K562 (cell line): ENCODE measurements around the gene CYB5R4. TPM values are rescaled to one million over a fixed set of nuclear protein-coding genes. Genes with fewer than 3 reads are reported as not detected.

Source experiments
- ATF3 ChIP-seq, 2 experiments: fragments of 450-650 bp in 1 of 2; sonication (generic) in 1 of 2; formaldehyde crosslinking in 1 of 2; IDR thresholded peaks in 1 of 2; conservative IDR thresholded peaks in 1 of 2; 2 replicates each; pipeline versions ENCODE4 v1.6.1 to v1.8.1; 2016 to 2023; ENCODE audit warnings: mild to moderate bottlenecking in 2 of 2, moderate library complexity in 2 of 2, inconsistent platforms in 1 of 2, missing genetic modification reagents in 1 of 2
- CREB3L1 ChIP-seq: fragments of 450-650 bp; IDR thresholded peaks from 2 replicates; pipeline ENCODE4 v1.6.1; 2014; ENCODE audit warnings: low read depth, mild to moderate bottlenecking, moderate library complexity, borderline replicate concordance
- E2F6 ChIP-seq, 2 experiments: IDR thresholded peaks; 2 replicates each; pipeline ENCODE4 v1.6.1; 2011; ENCODE audit warnings: borderline replicate concordance in 1 of 2, control low read depth in 1 of 2, low read depth in 1 of 2, low read length in 1 of 2, mild to moderate bottlenecking in 1 of 2, mixed read lengths in 1 of 2, moderate library complexity in 1 of 2; ENCODE audit not compliant: insufficient read depth in 1 of 2, insufficient read length in 1 of 2, poor library complexity in 1 of 2, severe bottlenecking in 1 of 2; ENCODE audit errors: extremely low read depth in 1 of 2
- EGR1 ChIP-seq: fragments of 450-650 bp; conservative IDR thresholded peaks from 2 replicates; pipeline ENCODE4 v1.6.1; 2017; ENCODE audit warnings: mild to moderate bottlenecking
- HMBOX1 ChIP-seq: sonication (generic); IDR thresholded peaks from 2 replicates; pipeline ENCODE4 v1.6.1; 2016
- MAFG ChIP-seq: fragments of 450-650 bp; conservative IDR thresholded peaks from 2 replicates; pipeline ENCODE4 v1.6.1; 2016; ENCODE audit warnings: missing genetic modification characterization, missing compliant biosample characterization
- MTA1 ChIP-seq: fragments of 450-650 bp; IDR thresholded peaks from 2 replicates; pipeline ENCODE4 v1.6.1; 2017; ENCODE audit warnings: borderline replicate concordance
- NBN ChIP-seq: fragments of 450-650 bp; IDR thresholded peaks from 2 replicates; pipeline ENCODE4 v1.6.1; 2016; ENCODE audit warnings: low read depth, mild to moderate bottlenecking
- RBBP5 ChIP-seq: fragments of 200-600 bp; sonication (generic); IDR thresholded peaks from 2 replicates; pipeline ENCODE4 v1.6.1; 2012; ENCODE audit warnings: borderline replicate concordance, mild to moderate bottlenecking, low read length, control low read depth, inconsistent platforms; ENCODE audit not compliant: insufficient read depth, poor library complexity, severe bottlenecking
- RBM34 ChIP-seq: fragments of 200-400 bp; formaldehyde crosslinking; IDR thresholded peaks from 2 replicates; pipeline ENCODE4 v1.6.1; 2018; ENCODE audit warnings: low read length, borderline replicate concordance; ENCODE audit not compliant: insufficient read depth
- RUNX1 ChIP-seq: sonication (generic); IDR thresholded peaks from 2 replicates; pipeline ENCODE4 v1.6.1; 2016; ENCODE audit warnings: antibody characterized with exemption, low read depth
- ZEB2 ChIP-seq: fragments of 450-650 bp; IDR thresholded peaks from 2 replicates; pipeline ENCODE4 v1.6.1; 2016
- ZFP1 ChIP-seq: fragments of 450-650 bp; formaldehyde crosslinking; IDR thresholded peaks from 2 replicates; pipeline ENCODE4 v1.4.0; 2020; ENCODE audit warnings: mild to moderate bottlenecking, mixed read lengths
- ZNF316 ChIP-seq: fragments of 450-650 bp; IDR thresholded peaks from 2 replicates; pipeline ENCODE4 v1.6.1; 2016
- ZNF785 ChIP-seq: fragments of 250-450 bp; sonication (Bioruptor Pico); IDR thresholded peaks from 2 replicates; pipeline ENCODE4 v1.4.0; 2020; ENCODE audit warnings: mild to moderate bottlenecking
- polyA plus RNA-seq, 8 experiments: library from polyadenylated mRNA; depleted of rRNA in 4 of 8; stranded (reverse) in 5 of 8; unstranded in 3 of 8; fragments of >200 nt; fragmentation: Nextera tagmentation in 2 of 8; fragmentation: Illumina TruSeq in 1 of 8; extraction: Ambion mirVana in 2 of 8; extraction: Trizol in 1 of 8; gene quantifications; 2 replicates each; pipeline versions ENCODE4 v1.2.1 to v1.2.3, GENCODE V29; 2011 to 2014; ENCODE audit warnings: inconsistent platforms in 1 of 8, missing spikeins in 1 of 8
- total RNA-seq, 7 experiments: library from RNA; depleted of rRNA in 6 of 7; stranded (reverse); fragments of >200 nt in 6 of 7; fragmentation: Illumina TruSeq in 2 of 7; extraction: Trizol in 2 of 7; gene quantifications; 2 replicates each; pipeline versions ENCODE4 v1.2.1 to v1.2.3, GENCODE V29; 2011 to 2021; ENCODE audit warnings: low replicate concordance in 1 of 7

CYB5R4 gene
- total and polyA plus RNA-seq, 9 of the 15 experiments (the other 6 are each of a cell fraction or from before 2014, with no cell fraction given) = 5.9 to 23.1 (median 19.0) TPM

GRCh38 chr6:83976871-83977270 is 117.4 kb downstream of the CYB5R4 start (continued):
- TF ChIP-seq NBN = peak; percentile 38; the same call in 1 of the 2 replicates
- TF ChIP-seq E2F6 (IDR thresholded peaks at IDR 0.05; ENCODE audit: borderline replicate concordance in 1 of 2, extremely low read depth in 1 of 2, insufficient read depth in 1 of 2, insufficient read length in 1 of 2, low read depth in 1 of 2, low read length in 1 of 2, poor library complexity in 1 of 2, severe bottlenecking in 1 of 2) = peak in 1 of 2 experiments; percentile 72
- peak; percentile 87 for TF ChIP-seq HMBOX1
- no peak for TF ChIP-seq ZNF785 (CRISPR knock-in tag)
- 0 out of 2 replicates have a peak, but pooled peaks have one; percentile 15 for TF ChIP-seq MAFG (tag)
- no peak for TF ChIP-seq RBBP5
- peak; percentile 91 for TF ChIP-seq EGR1
- TF ChIP-seq ATF3 (IDR thresholded peaks at IDR 0.05) = peak; percentile 78
- TF ChIP-seq ATF3 (CRISPR knock-in tag; conservative IDR thresholded peaks at IDR 0.05) = no peak
- peak; percentile 24; the same call in 1 of the 2 replicates for TF ChIP-seq CREB3L1
- TF ChIP-seq ZEB2 = peak; percentile 93
- TF ChIP-seq ZNF316 = peak; percentile 60
- no peak for TF ChIP-seq ZFP1 (CRISPR knock-in tag)
- no peak for TF ChIP-seq RUNX1
- TF ChIP-seq RBM34 = no peak
- 0 out of 2 replicates have a peak, but pooled peaks have one; percentile 29 for TF ChIP-seq MTA1
